Prostate gland (tissue), 2 donors: ENCODE measurements around the gene STARD4. TPM values are rescaled to one million over a fixed set of nuclear protein-coding genes. Genes with fewer than 3 reads are reported as not detected.

Experiments used
- DNase-seq: peaks from one replicate; pipeline ENCODE4 v3.0.0-alpha.2; 2019; ENCODE audit warnings: low spot score
- H3K27ac ChIP-seq, 2 donors: fragments of 200-600 bp; sonication (generic); 2 replicates each; pipeline ENCODE4 v1.5.1; 2017 to 2019
- H3K27me3 ChIP-seq: fragments of 200-600 bp; sonication (generic); replicated peaks from 2 replicates; pipeline ENCODE4 v1.5.1; 2019; ENCODE audit not compliant: insufficient read depth
- H3K36me3 ChIP-seq, 2 donors: fragments of 200-600 bp; sonication (generic); 1 replicate in 1 of 2; 2 replicates in 1 of 2; pipeline versions ENCODE4 v1.5.1 to v1.8.1; 2017 to 2019
- H3K4me1 ChIP-seq: fragments of 200-600 bp; sonication (generic); replicated peaks from 2 replicates; pipeline ENCODE4 v1.5.1; 2019
- H3K4me3 ChIP-seq, 2 donors: fragments of 200-600 bp; sonication (generic); 2 replicates each; pipeline ENCODE4 v1.5.1; 2017 to 2019
- H3K9me3 ChIP-seq: fragments of 200-600 bp; sonication (generic); 2 replicates; pipeline ENCODE4 v1.5.1; 2017
- CTCF ChIP-seq, 4 experiments: fragments of 200-600 bp in 2 of 4; fragments of 450-650 bp in 2 of 4; sonication (generic) in 2 of 4; IDR thresholded peaks; 1 replicate in 3 of 4; 2 replicates in 1 of 4; pipeline ENCODE4 v1.5.1; 2016 to 2019; ENCODE audit warnings: antibody characterized with exemption in 4 of 4, mild to moderate bottlenecking in 2 of 4, moderate library complexity in 2 of 4
- POLR2A ChIP-seq: fragments of 450-650 bp; IDR thresholded peaks from one replicate; pipeline ENCODE4 v1.6.1; 2016; ENCODE audit warnings: antibody characterized with exemption, mild to moderate bottlenecking
- POLR2AphosphoS5 ChIP-seq: sonication (generic); formaldehyde crosslinking; IDR thresholded peaks from one replicate; pipeline ENCODE4 v1.6.1; 2017; ENCODE audit warnings: antibody characterized with exemption
- WGBS: methylation state at CpG from one replicate; pipeline ENCODE4 v1.1.5; 2018; 5-methylcytosine and 5-hydroxymethylcytosine counted together
- intact Hi-C: fragments of 100-400 bp; cut with DNase I; formaldehyde crosslinking; loops from one replicate; pipeline ENCODE4 v1.14.2; 2022
- total RNA-seq, 2 donors: library from RNA; depleted of rRNA; stranded (reverse); fragments of >200 nt; gene quantifications; one replicate each; pipeline ENCODE4 v1.1.0, GENCODE V29; 2016

STARD4 gene
- total RNA-seq, 2 donors from 2014 or later = 12.1 to 13.4 TPM

- H3K27me3 ChIP-seq = no peaks in the 10 kb centered on the region
- H3K27ac ChIP-seq = no peak overlapping the region
- no peaks in the 10 kb centered on the region for H3K9me3 ChIP-seq
- no peak for DNase-seq
- H3K36me3 ChIP-seq = no peaks in the 10 kb centered on the region
- no peak overlapping the region for H3K4me3 ChIP-seq
- intact Hi-C loops = loop anchor here (5.0 kb wide), 1 partner anchor 614 kb away; no protein-coding TSS in a partner anchor
- TF ChIP-seq POLR2A (no peak), POLR2AphosphoS5 (no peak), CTCF (IDR thresholded peaks at IDR 0.05) (no peak)
- 51% methylated on average over 5 of the region's 5 CpGs for WGBS
- no peaks in the 10 kb centered on the region for H3K4me1 ChIP-seq
Measured at GRCh38 chr5:111532886-111533582, 20.7 kb upstream of the STARD4 start.

GRCh38 chr5:111530298-111530740, 18.0 kb upstream of the STARD4 start:
- no peak for TF ChIP-seq POLR2A
- TF ChIP-seq CTCF (IDR thresholded peaks at IDR 0.05) = no peak
- Histone ChIP-seq H3K27me3 (no peaks in the 10 kb centered on the region), H3K36me3 (no peaks in the 10 kb centered on the region), H3K4me3 (no peak overlapping the region), H3K4me1 (no peaks in the 10 kb centered on the region), H3K9me3 (no peaks in the 10 kb centered on the region), H3K27ac (no peak overlapping the region)
- WGBS = 62% methylated on average over 10 of the region's 10 CpGs
- no peak for DNase-seq
- intact Hi-C loops = loop anchor here (5.0 kb wide), 1 partner anchor 617 kb away; no protein-coding TSS in a partner anchor

GRCh38 chr5:111528056-111528455, 15.7 kb upstream of the STARD4 start:
- TF ChIP-seq CTCF (IDR thresholded peaks at IDR 0.05) (no peak), POLR2A (no peak), POLR2AphosphoS5 (no peak)
- H3K4me1 ChIP-seq = no peaks in the 10 kb centered on the region
- no peaks in the 10 kb centered on the region for H3K36me3 ChIP-seq
- H3K27me3 ChIP-seq = no peaks in the 10 kb centered on the region
- H3K9me3 ChIP-seq = no peaks in the 10 kb centered on the region
- no peak for DNase-seq
- H3K27ac ChIP-seq = no peak overlapping the region
- intact Hi-C loops = no loop called here
- 98% methylated on average over 3 of the region's 3 CpGs for WGBS
- no peak overlapping the region for H3K4me3 ChIP-seq

GRCh38 chr5:111520908-111521307, 8.6 kb upstream of the STARD4 start:
- H3K36me3 ChIP-seq = no peaks in the 10 kb centered on the region
- whole genome bisulfite sequencing = 54% methylated on average over 3 of the region's 3 CpGs
- no peaks in the 10 kb centered on the region for H3K9me3 ChIP-seq
- no peak overlapping the region for H3K27ac ChIP-seq
- no peaks in the 10 kb centered on the region for H3K4me1 ChIP-seq
- no peaks in the 10 kb centered on the region for H3K27me3 ChIP-seq
- DNase-seq = no peak
- TF ChIP-seq POLR2AphosphoS5 (no peak), CTCF (IDR thresholded peaks at IDR 0.05) (no peak), POLR2A (no peak)
- H3K4me3 ChIP-seq = no peak overlapping the region
- intact Hi-C loops = no loop called here

GRCh38 chr5:111518777-111519176, 6.4 kb upstream of the STARD4 start:
- Histone ChIP-seq H3K9me3 (no peaks in the 10 kb centered on the region), H3K27me3 (no peaks in the 10 kb centered on the region), H3K4me3 (no peak overlapping the region), H3K27ac (no peak overlapping the region), H3K4me1 (no peaks in the 10 kb centered on the region), H3K36me3 (no peaks in the 10 kb centered on the region)
- no peak for DNase-seq
- intact Hi-C loops = no loop called here
- TF ChIP-seq POLR2AphosphoS5 (no peak), CTCF (IDR thresholded peaks at IDR 0.05) (no peak), POLR2A (no peak)
- WGBS = 90% methylated on average over 2 of the region's 2 CpGs
